Epithelial cell of esophagus (primary cell): ENCODE data around the gene OSGEPL1.

Experiments used
- DNase-seq: peaks from one replicate; pipeline ENCODE4 v3.0.0; 2010; ENCODE audit warnings: low read depth
- H3K4me3 ChIP-seq: 2 replicates; pipeline ENCODE4 v1.5.1; 2011; ENCODE audit warnings: mild to moderate bottlenecking, low read length, control low read depth
- TF ChIP-seq, protein P1 (sequence below): IDR thresholded peaks from 2 replicates; pipeline ENCODE4 v1.5.1; 2011; ENCODE audit warnings: low read depth, mild to moderate bottlenecking, low read length, control low read depth, inconsistent platforms; ENCODE audit not compliant: insufficient read depth; ENCODE audit errors: missing control alignments

OSGEPL1 gene

DNA sequence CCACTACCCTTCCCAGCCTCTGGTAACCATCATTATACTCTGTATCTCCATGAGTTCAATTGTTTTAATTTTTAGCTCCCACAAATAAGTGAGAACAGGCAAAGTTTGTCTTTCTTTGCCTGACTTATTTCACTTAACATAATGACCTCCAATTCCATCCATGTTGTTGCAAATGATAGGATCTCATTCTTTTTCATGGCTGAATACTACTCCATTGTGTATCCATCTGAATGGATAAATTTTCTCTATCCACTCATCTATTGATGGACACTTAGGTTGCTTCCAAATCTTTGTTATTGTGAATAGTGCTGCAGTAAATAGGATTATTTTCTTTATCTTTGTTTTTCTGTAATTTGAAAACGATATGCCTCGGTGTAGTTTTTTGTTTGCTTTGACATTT is 61.9 kb downstream of the OSGEPL1 start:
- no peak for DNase-seq

GRCh38 chr2:189698020-189698887 is 64.3 kb downstream of the OSGEPL1 start:
- DNase-seq: peak; percentile 54
- TF ChIP-seq, protein P1, sequence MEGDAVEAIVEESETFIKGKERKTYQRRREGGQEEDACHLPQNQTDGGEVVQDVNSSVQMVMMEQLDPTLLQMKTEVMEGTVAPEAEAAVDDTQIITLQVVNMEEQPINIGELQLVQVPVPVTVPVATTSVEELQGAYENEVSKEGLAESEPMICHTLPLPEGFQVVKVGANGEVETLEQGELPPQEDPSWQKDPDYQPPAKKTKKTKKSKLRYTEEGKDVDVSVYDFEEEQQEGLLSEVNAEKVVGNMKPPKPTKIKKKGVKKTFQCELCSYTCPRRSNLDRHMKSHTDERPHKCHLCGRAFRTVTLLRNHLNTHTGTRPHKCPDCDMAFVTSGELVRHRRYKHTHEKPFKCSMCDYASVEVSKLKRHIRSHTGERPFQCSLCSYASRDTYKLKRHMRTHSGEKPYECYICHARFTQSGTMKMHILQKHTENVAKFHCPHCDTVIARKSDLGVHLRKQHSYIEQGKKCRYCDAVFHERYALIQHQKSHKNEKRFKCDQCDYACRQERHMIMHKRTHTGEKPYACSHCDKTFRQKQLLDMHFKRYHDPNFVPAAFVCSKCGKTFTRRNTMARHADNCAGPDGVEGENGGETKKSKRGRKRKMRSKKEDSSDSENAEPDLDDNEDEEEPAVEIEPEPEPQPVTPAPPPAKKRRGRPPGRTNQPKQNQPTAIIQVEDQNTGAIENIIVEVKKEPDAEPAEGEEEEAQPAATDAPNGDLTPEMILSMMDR: peak; percentile 52
- no peak overlapping the region for H3K4me3 ChIP-seq

More for the DNA sequence above, 61.9 kb downstream of the OSGEPL1 start:
- TF ChIP-seq, protein P1: no peak
- H3K4me3 ChIP-seq: no peak overlapping the region
